H1 (cell line): ENCODE measurements around the gene LTB4R. TPM values are rescaled to one million over a fixed set of nuclear protein-coding genes. Genes with fewer than 3 reads are reported as not detected.

Source experiments
- CTCF ChIA-PET: fragments of 300-600 bp; sonication (Branson Sonifier 250); formaldehyde crosslinking; loops from one replicate; lab custom pipeline; 2021; ENCODE audit not compliant: partially characterized antibody; lab: Charles Lee
- POLR2A ChIA-PET: fragments of 300-600 bp; sonication (Branson Sonifier 250); formaldehyde crosslinking; loops from one replicate; lab custom pipeline; 2021; ENCODE audit warnings: inconsistent platforms; ENCODE audit not compliant: partially characterized antibody; lab: Charles Lee
- DNase-seq, 2 experiments: peaks; one replicate each; pipeline versions ENCODE4 v3.0.0 to v3.0.0-alpha.2; 2010 to 2022; ENCODE audit warnings: low spot score in 2 of 2, low read depth in 1 of 2, mixed read lengths in 1 of 2
- FAIRE-seq: peaks from 2 replicates; lab custom pipeline; 2011; peaks lifted over from hg19 to GRCh38; lab: Jason Lieb, UNC
- H2AFZ ChIP-seq: 2 replicates; pipeline ENCODE4 v1.8.1; 2012; ENCODE audit warnings: low read length, inconsistent platforms
- H2AK5ac ChIP-seq: 2 replicates; pipeline ENCODE4 v1.6.1; 2013; ENCODE audit warnings: low read depth, low read length
- H2BK120ac ChIP-seq: replicated peaks from 2 replicates; pipeline ENCODE3; 2013; ENCODE audit warnings: low read depth, low read length, inconsistent platforms
- H2BK12ac ChIP-seq: 2 replicates; pipeline ENCODE4 v1.6.1; 2013; ENCODE audit warnings: low read depth, low read length
- H2BK15ac ChIP-seq: 2 replicates; pipeline ENCODE4 v1.6.1; 2013; ENCODE audit warnings: low read length
- H2BK20ac ChIP-seq: 2 replicates; pipeline ENCODE4 v1.6.1; 2013; ENCODE audit warnings: low read length
- H2BK5ac ChIP-seq: 2 replicates; pipeline ENCODE4 v1.6.1; 2013; ENCODE audit warnings: low read depth, low read length
- H3K14ac ChIP-seq: 2 replicates; pipeline ENCODE4 v1.6.1; 2013; ENCODE audit warnings: inconsistent platforms; ENCODE audit not compliant: insufficient read length
- H3K18ac ChIP-seq: 2 replicates; pipeline ENCODE4 v1.6.1; 2013; ENCODE audit warnings: low read length; ENCODE audit errors: extremely low read depth
- H3K23ac ChIP-seq: 2 replicates; pipeline ENCODE4 v1.6.1; 2013; ENCODE audit warnings: inconsistent platforms; ENCODE audit not compliant: insufficient read length
- H3K23me2 ChIP-seq: 2 replicates; pipeline ENCODE4 v1.6.1; 2013; ENCODE audit warnings: low read depth, low read length
- H3K27ac ChIP-seq: 2 replicates; pipeline ENCODE4 v1.6.1; 2011; ENCODE audit warnings: low read depth, low read length, inconsistent platforms
- H3K27me3 ChIP-seq, 4 experiments: replicated peaks in 1 of 4; 1 replicate in 1 of 4; 2 replicates in 3 of 4; pipeline versions ENCODE4 v1.6.1 to v1.8.1; 2011 to 2013; ENCODE audit warnings: low read length in 3 of 4, mild to moderate bottlenecking in 3 of 4, inconsistent platforms in 2 of 4, mixed read lengths in 2 of 4, moderate library complexity in 1 of 4; ENCODE audit not compliant: control insufficient read depth in 3 of 4, insufficient read depth in 3 of 4; ENCODE audit errors: extremely low read depth in 1 of 4
- H3K36me3 ChIP-seq, 4 experiments: 2 replicates each; pipeline versions ENCODE4 v1.6.1 to v1.8.1; 2011 to 2013; ENCODE audit warnings: mild to moderate bottlenecking in 4 of 4, low read length in 3 of 4, moderate library complexity in 2 of 4, control low read depth in 1 of 4, inconsistent platforms in 1 of 4; ENCODE audit not compliant: insufficient read depth in 4 of 4, control insufficient read depth in 2 of 4
- H3K4ac ChIP-seq: replicated peaks from 2 replicates; pipeline ENCODE3; 2013; ENCODE audit warnings: low read length, low read depth, mixed read lengths, inconsistent platforms; ENCODE audit not compliant: insufficient read length
- H3K4me1 ChIP-seq, 4 experiments: replicated peaks in 1 of 4; 1 replicate in 1 of 4; 2 replicates in 3 of 4; pipeline versions ENCODE4 v1.6.1 to v1.8.1; 2011 to 2013; ENCODE audit warnings: low read length in 3 of 4, inconsistent platforms in 2 of 4, mixed read lengths in 1 of 4; ENCODE audit not compliant: insufficient read depth in 4 of 4, control insufficient read depth in 3 of 4
- H3K4me2 ChIP-seq, 2 experiments: 2 replicates each; pipeline versions ENCODE4 v1.6.1 to v1.8.1; 2011 to 2013; ENCODE audit warnings: low read depth in 2 of 2, low read length in 2 of 2, control low read depth in 1 of 2, inconsistent platforms in 1 of 2, mild to moderate bottlenecking in 1 of 2; ENCODE audit not compliant: insufficient read depth in 1 of 2
- H3K4me3 ChIP-seq, 4 experiments: fragments of 200-600, 300-600 bp in 1 of 4; sonication (generic), shearing (Covaris generic), sonication (Bioruptor Twin) in 1 of 4; 2 replicates each; pipeline versions ENCODE4 v1.5.1 to v1.8.1; 2011 to 2016; ENCODE audit warnings: low read length in 4 of 4, low read depth in 3 of 4, control low read depth in 2 of 4, inconsistent platforms in 2 of 4, mild to moderate bottlenecking in 2 of 4, mixed read lengths in 1 of 4, moderate library complexity in 1 of 4; ENCODE audit not compliant: insufficient read depth in 2 of 4; ENCODE audit errors: extremely low read depth in 1 of 4
- H3K56ac ChIP-seq: replicated peaks from 2 replicates; pipeline ENCODE3; 2013; ENCODE audit warnings: low read depth, mild to moderate bottlenecking, mixed read lengths, low read length, inconsistent platforms; ENCODE audit not compliant: insufficient read length
- H3K79me1 ChIP-seq: 2 replicates; pipeline ENCODE4 v1.6.1; 2013; ENCODE audit warnings: low read depth, low read length, control low read depth
- H3K79me2 ChIP-seq, 2 experiments: 2 replicates each; pipeline versions ENCODE4 v1.6.1 to v1.8.1; 2012 to 2013; ENCODE audit warnings: low read length in 2 of 2, mild to moderate bottlenecking in 2 of 2, inconsistent platforms in 1 of 2; ENCODE audit not compliant: insufficient read depth in 2 of 2, control insufficient read depth in 1 of 2
- H3K9ac ChIP-seq, 4 experiments: replicated peaks in 1 of 4; 1 replicate in 1 of 4; 2 replicates in 3 of 4; pipeline versions ENCODE4 v1.6.1 to v1.8.1; 2011 to 2013; ENCODE audit warnings: low read depth in 3 of 4, low read length in 3 of 4, control low read depth in 2 of 4, mild to moderate bottlenecking in 2 of 4, moderate library complexity in 2 of 4, inconsistent platforms in 1 of 4; ENCODE audit errors: extremely low read depth in 1 of 4
- H3K9me3 ChIP-seq, 2 experiments: 2 replicates each; pipeline versions ENCODE4 v1.6.1 to v1.8.1; 2012 to 2013; ENCODE audit warnings: mild to moderate bottlenecking in 2 of 2, moderate library complexity in 2 of 2, control low read depth in 1 of 2, inconsistent platforms in 1 of 2, low read depth in 1 of 2, low read length in 1 of 2, mixed read lengths in 1 of 2; ENCODE audit not compliant: insufficient read depth in 2 of 2
- H4K20me1 ChIP-seq, 2 experiments: replicated peaks in 1 of 2; 2 replicates each; pipeline versions ENCODE3 to v1.8.1; 2011 to 2013; ENCODE audit warnings: inconsistent platforms in 2 of 2, low read length in 2 of 2, mild to moderate bottlenecking in 1 of 2; ENCODE audit not compliant: insufficient read depth in 2 of 2, control insufficient read depth in 1 of 2
- H4K5ac ChIP-seq: 2 replicates; pipeline ENCODE4 v1.6.1; 2013; ENCODE audit warnings: low read length, low read depth, mixed read lengths, inconsistent platforms; ENCODE audit not compliant: insufficient read length
- H4K8ac ChIP-seq: 2 replicates; pipeline ENCODE4 v1.8.0; 2013; ENCODE audit warnings: mild to moderate bottlenecking, moderate library complexity, low read length, inconsistent platforms; ENCODE audit not compliant: insufficient read depth; ENCODE audit errors: extremely low read depth
- H4K91ac ChIP-seq: replicated peaks from 2 replicates; pipeline ENCODE3; 2013; ENCODE audit warnings: low read length, mixed read lengths, inconsistent platforms; ENCODE audit not compliant: insufficient read length
- ATF3 ChIP-seq: IDR thresholded peaks from 2 replicates; pipeline ENCODE4 v1.6.1; 2011; ENCODE audit warnings: low read depth, mild to moderate bottlenecking, low read length; ENCODE audit not compliant: insufficient read depth
- BACH1 ChIP-seq: IDR thresholded peaks from 2 replicates; pipeline ENCODE4 v1.6.1; 2012; ENCODE audit warnings: low read length, improper control_type of control experiment
- CEBPB ChIP-seq: IDR thresholded peaks from 2 replicates; pipeline ENCODE4 v1.6.1; 2012; ENCODE audit warnings: low read depth, low read length
- CHD2 ChIP-seq: IDR thresholded peaks from 2 replicates; pipeline ENCODE4 v1.6.1; 2012; ENCODE audit warnings: low read length, improper control_type of control experiment
- CREB1 ChIP-seq: IDR thresholded peaks from 2 replicates; pipeline ENCODE4 v1.6.1; 2012; ENCODE audit warnings: inconsistent platforms
- EZH2 ChIP-seq: fragments of 200-600 bp; sonication (generic); IDR thresholded peaks from 2 replicates; pipeline ENCODE4 v1.7.1; 2012; ENCODE audit warnings: low read depth, mild to moderate bottlenecking, moderate library complexity, low read length, inconsistent platforms; ENCODE audit not compliant: severe bottlenecking
- MAX ChIP-seq: IDR thresholded peaks from 2 replicates; pipeline ENCODE4 v1.6.1; 2012; ENCODE audit warnings: inconsistent platforms
- PHF8 ChIP-seq: fragments of 200-600 bp; sonication (generic); conservative IDR thresholded peaks from 2 replicates; pipeline ENCODE4 v1.7.1; 2012; ENCODE audit warnings: low read depth, mild to moderate bottlenecking, inconsistent platforms, low read length, moderate library complexity
- POU5F1 ChIP-seq: IDR thresholded peaks from 2 replicates; pipeline ENCODE4 v1.6.1; 2011; ENCODE audit warnings: low read depth, mild to moderate bottlenecking, low read length, moderate library complexity
- RBBP5 ChIP-seq: IDR thresholded peaks from 2 replicates; pipeline ENCODE4 v1.7.1; 2012; ENCODE audit warnings: low read depth, mild to moderate bottlenecking, inconsistent platforms, low read length, moderate library complexity, borderline replicate concordance
- TBP ChIP-seq: IDR thresholded peaks from 2 replicates; pipeline ENCODE4 v1.6.1; 2011; ENCODE audit warnings: low read depth, low read length, improper control_type of control experiment
- TCF12 ChIP-seq: IDR thresholded peaks from 2 replicates; pipeline ENCODE4 v1.6.1; 2011; ENCODE audit warnings: low read depth, mild to moderate bottlenecking, low read length
- WGBS, 2 experiments: shearing (Covaris generic) in 1 of 2; methylation state at CpG; one replicate each; pipeline versions ENCODE4 v1.1.6 to v1.1.7; 2013 to 2015; ENCODE audit warnings: low lambda C conversion rate in 2 of 2, mixed read lengths in 2 of 2, inconsistent platforms in 1 of 2, low coverage in 1 of 2, missing lambda C conversion rate in 1 of 2; ENCODE audit not compliant: insufficient replicate concordance in 2 of 2, insufficient coverage in 1 of 2, insufficient read length in 1 of 2; ENCODE audit errors: extremely low coverage in 1 of 2, missing lambda C conversion rate in 1 of 2; 5-methylcytosine and 5-hydroxymethylcytosine counted together
- polyA plus RNA-seq, 7 experiments: library from polyadenylated mRNA; depleted of rRNA in 3 of 7; stranded (reverse) in 5 of 7; unstranded in 2 of 7; fragments of >200 nt in 5 of 7; fragments of 200-250 nt in 2 of 7; gene quantifications; 1 replicate in 5 of 7; 2 replicates in 1 of 7; 4 replicates in 1 of 7; pipeline versions ENCODE4 v1.2.1 to v1.2.3, GENCODE V29; 2011 to 2013; ENCODE audit warnings: missing spikeins in 2 of 7, mixed read lengths in 2 of 7
- total RNA-seq: library from RNA; stranded (reverse); fragmentation: NEBNext Ultra II Directional; extraction: Animal tissue kit (Norgen Biotek cat#: 25700); gene quantifications from 2 replicates; pipeline ENCODE4 v1.2.1, GENCODE V29; 2021

LTB4R gene
- total and polyA plus RNA-seq, 2 of the 8 experiments (the other 6 are each of a cell fraction or from before 2014, with no cell fraction given), result 4.1 to 6.7 TPM

GRCh38 chr14:24293525-24293924 lies 17.8 kb upstream of the LTB4R start:
- Histone ChIP-seq H4K20me1 (peaks cover 2 to 4% of the 10 kb centered on the region in 2 experiments), H3K27me3 (no peaks in the 10 kb centered on the region), H3K23ac (no peak overlapping the region), H3K79me2 (no peaks in the 10 kb centered on the region), H2AK5ac (no peak overlapping the region), H3K4me1 (no peaks in the 10 kb centered on the region), H3K9ac (no peak overlapping the region), H3K4ac (no peak overlapping the region), H3K9me3 (no peaks in the 10 kb centered on the region), H3K36me3 (peaks cover 2 to 12% (median 7%) of the 10 kb centered on the region in 4 experiments; a peak in 4 of 8 replicates), H3K27ac (no peak overlapping the region), H3K4me3 (no peak overlapping the region), H2BK120ac (no peak overlapping the region), H3K18ac (no peak overlapping the region), H4K5ac (no peak overlapping the region), H4K8ac (no peak overlapping the region), H3K56ac (no peak overlapping the region), H3K14ac (no peak overlapping the region), H2BK20ac (no peak overlapping the region), H2BK5ac (no peak overlapping the region), H3K4me2 (no peak overlapping the region), H2BK12ac (no peak overlapping the region), H3K23me2 (no peaks in the 10 kb centered on the region), H2AFZ (no peak overlapping the region), H2BK15ac (no peak overlapping the region), H3K79me1 (no peaks in the 10 kb centered on the region), H4K91ac (no peak overlapping the region)
- WGBS, 2 experiments, result 90% methylated on average over 2 of the region's 2 CpGs; no CpG with 5 or more reads in 1 of the 2 experiments
- CTCF ChIA-PET, result interaction anchor here (1.0 to 5.5 kb wide), 7 partner anchors 12 to 51 kb away, joined by 3 to 51 read pairs (median 35); partner anchors contain the start of genes CIDEB, RABGGTA and TINF2
- POLR2A ChIA-PET, result interaction anchor here (0.8 to 2.1 kb wide), 5 partner anchors 8 to 31 kb away, joined by 3 to 13 read pairs (median 6); no protein-coding TSS in a partner anchor
- TF ChIP-seq ATF3 (no peak), TBP (no peak), PHF8 (no peak), MAX (no peak), RBBP5 (no peak), CREB1 (no peak), CEBPB (no peak), TCF12 (no peak), CHD2 (no peak), EZH2 (no peak), POU5F1 (no peak), BACH1 (no peak)
- DNase-seq (no peak), FAIRE-seq (no peak)
